ENCODE results near the gene NMNAT2. TPM values are rescaled to one million over a fixed set of nuclear protein-coding genes. Genes with fewer than 3 reads are reported as not detected.

The NMNAT2 gene
- polyA plus RNA-seq, 1 donor from 2014 or later: 43.8 TPM

- Histone ChIP-seq H3K36me3 (ENCODE audit: insufficient read depth, low read length) (peaks cover 43% of the 10 kb centered on the region), H3K9me3 (ENCODE audit: low read length) (peaks cover 17% of the 10 kb centered on the region), H3K9me2 (ENCODE audit: insufficient read depth, low read length) (no peaks in the 10 kb centered on the region), H3K27ac (ENCODE audit: low read length) (no peak overlapping the region), H3K27me3 (ENCODE audit: insufficient read depth, low read depth, low read length) (no peaks in the 10 kb centered on the region), H3F3A (ENCODE audit: insufficient read depth, low read length, poor library complexity, severe bottlenecking) (no peaks in the 10 kb centered on the region), H2AFZ (ENCODE audit: low read depth, low read length) (no peak overlapping the region), H3K4me2 (ENCODE audit: low read length) (no peak overlapping the region), H3K9ac (ENCODE audit: low read length) (no peak overlapping the region), H3K79me2 (replicated peaks; ENCODE audit: insufficient read depth, low read length) (no peaks in the 10 kb centered on the region), H3K4me3 (ENCODE audit: low read length) (no peak overlapping the region), H4K20me1 (ENCODE audit: insufficient read depth) (no peaks in the 10 kb centered on the region)
- no peak for TF ChIP-seq RAD21 (conservative IDR thresholded peaks at IDR 0.05)
- TF ChIP-seq, protein P1, sequence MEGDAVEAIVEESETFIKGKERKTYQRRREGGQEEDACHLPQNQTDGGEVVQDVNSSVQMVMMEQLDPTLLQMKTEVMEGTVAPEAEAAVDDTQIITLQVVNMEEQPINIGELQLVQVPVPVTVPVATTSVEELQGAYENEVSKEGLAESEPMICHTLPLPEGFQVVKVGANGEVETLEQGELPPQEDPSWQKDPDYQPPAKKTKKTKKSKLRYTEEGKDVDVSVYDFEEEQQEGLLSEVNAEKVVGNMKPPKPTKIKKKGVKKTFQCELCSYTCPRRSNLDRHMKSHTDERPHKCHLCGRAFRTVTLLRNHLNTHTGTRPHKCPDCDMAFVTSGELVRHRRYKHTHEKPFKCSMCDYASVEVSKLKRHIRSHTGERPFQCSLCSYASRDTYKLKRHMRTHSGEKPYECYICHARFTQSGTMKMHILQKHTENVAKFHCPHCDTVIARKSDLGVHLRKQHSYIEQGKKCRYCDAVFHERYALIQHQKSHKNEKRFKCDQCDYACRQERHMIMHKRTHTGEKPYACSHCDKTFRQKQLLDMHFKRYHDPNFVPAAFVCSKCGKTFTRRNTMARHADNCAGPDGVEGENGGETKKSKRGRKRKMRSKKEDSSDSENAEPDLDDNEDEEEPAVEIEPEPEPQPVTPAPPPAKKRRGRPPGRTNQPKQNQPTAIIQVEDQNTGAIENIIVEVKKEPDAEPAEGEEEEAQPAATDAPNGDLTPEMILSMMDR (IDR thresholded peaks at IDR 0.05; ENCODE audit: poor library complexity, severe bottlenecking): no peak
- TF ChIP-seq EP300 (conservative IDR thresholded peaks at IDR 0.05; ENCODE audit: poor library complexity, severe bottlenecking): no peak
- no peak for TF ChIP-seq EZH2 (IDR thresholded peaks at IDR 0.05; ENCODE audit: borderline replicate concordance, insufficient read depth, low read length, poor library complexity, severe bottlenecking)
- TF ChIP-seq, protein P2, sequence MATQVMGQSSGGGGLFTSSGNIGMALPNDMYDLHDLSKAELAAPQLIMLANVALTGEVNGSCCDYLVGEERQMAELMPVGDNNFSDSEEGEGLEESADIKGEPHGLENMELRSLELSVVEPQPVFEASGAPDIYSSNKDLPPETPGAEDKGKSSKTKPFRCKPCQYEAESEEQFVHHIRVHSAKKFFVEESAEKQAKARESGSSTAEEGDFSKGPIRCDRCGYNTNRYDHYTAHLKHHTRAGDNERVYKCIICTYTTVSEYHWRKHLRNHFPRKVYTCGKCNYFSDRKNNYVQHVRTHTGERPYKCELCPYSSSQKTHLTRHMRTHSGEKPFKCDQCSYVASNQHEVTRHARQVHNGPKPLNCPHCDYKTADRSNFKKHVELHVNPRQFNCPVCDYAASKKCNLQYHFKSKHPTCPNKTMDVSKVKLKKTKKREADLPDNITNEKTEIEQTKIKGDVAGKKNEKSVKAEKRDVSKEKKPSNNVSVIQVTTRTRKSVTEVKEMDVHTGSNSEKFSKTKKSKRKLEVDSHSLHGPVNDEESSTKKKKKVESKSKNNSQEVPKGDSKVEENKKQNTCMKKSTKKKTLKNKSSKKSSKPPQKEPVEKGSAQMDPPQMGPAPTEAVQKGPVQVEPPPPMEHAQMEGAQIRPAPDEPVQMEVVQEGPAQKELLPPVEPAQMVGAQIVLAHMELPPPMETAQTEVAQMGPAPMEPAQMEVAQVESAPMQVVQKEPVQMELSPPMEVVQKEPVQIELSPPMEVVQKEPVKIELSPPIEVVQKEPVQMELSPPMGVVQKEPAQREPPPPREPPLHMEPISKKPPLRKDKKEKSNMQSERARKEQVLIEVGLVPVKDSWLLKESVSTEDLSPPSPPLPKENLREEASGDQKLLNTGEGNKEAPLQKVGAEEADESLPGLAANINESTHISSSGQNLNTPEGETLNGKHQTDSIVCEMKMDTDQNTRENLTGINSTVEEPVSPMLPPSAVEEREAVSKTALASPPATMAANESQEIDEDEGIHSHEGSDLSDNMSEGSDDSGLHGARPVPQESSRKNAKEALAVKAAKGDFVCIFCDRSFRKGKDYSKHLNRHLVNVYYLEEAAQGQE (IDR thresholded peaks at IDR 0.05; ENCODE audit: borderline replicate concordance): no peak
- no peak for TF ChIP-seq TAF1 (IDR thresholded peaks at IDR 0.05; ENCODE audit: low read depth)
- no peak for TF ChIP-seq MXI1 (conservative IDR thresholded peaks at IDR 0.05; ENCODE audit: poor library complexity, severe bottlenecking)
- TF ChIP-seq SMC3 (conservative IDR thresholded peaks at IDR 0.05; ENCODE audit: poor library complexity): no peak
- TF ChIP-seq POLR2AphosphoS5 (IDR thresholded peaks at IDR 0.05): no peak
Observed at GRCh38 chr1:183255073-183255472, 163.1 kb downstream of the NMNAT2 start.

DNA sequence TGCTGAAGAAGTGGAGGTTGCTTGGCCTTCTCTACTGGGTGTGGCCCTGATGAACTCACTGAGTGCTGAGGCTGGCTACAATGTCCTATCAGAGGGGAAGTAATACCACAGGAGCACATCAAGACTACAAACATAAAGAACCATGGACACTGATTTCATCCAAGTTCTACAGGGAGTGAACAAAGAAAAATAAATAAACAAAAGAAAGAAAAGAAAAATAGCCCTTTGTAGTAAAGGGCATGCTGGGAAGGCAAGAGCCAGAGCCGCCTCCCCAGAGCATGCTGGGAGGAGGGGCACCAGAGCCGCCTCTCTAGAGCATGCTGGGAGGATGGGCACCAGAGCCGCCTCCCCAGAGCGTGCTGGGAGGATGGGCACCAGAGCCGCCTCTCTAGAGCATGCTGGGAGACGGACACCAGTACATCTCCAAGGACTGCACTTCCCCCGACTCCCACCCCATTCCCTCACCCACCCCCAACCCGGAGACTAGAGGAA, 166.2 kb downstream of the NMNAT2 start:
- no peak overlapping the region for H3K4me3 ChIP-seq (ENCODE audit: low read length)

More for the DNA sequence above, 166.2 kb downstream of the NMNAT2 start:
- TF ChIP-seq EZH2 (IDR thresholded peaks at IDR 0.05; ENCODE audit: borderline replicate concordance, insufficient read depth, low read length, poor library complexity, severe bottlenecking) (no peak), SMC3 (conservative IDR thresholded peaks at IDR 0.05; ENCODE audit: poor library complexity) (no peak), POLR2AphosphoS5 (IDR thresholded peaks at IDR 0.05) (no peak), EP300 (conservative IDR thresholded peaks at IDR 0.05; ENCODE audit: poor library complexity, severe bottlenecking) (no peak), MXI1 (conservative IDR thresholded peaks at IDR 0.05; ENCODE audit: poor library complexity, severe bottlenecking) (no peak), TAF1 (IDR thresholded peaks at IDR 0.05; ENCODE audit: low read depth) (no peak), RAD21 (conservative IDR thresholded peaks at IDR 0.05) (no peak)
- TF ChIP-seq, protein P2 (IDR thresholded peaks at IDR 0.05; ENCODE audit: borderline replicate concordance): no peak
- TF ChIP-seq, protein P1 (IDR thresholded peaks at IDR 0.05; ENCODE audit: poor library complexity, severe bottlenecking): no peak
- Histone ChIP-seq H3K4me2 (ENCODE audit: low read length) (no peak overlapping the region), H4K20me1 (ENCODE audit: insufficient read depth) (no peaks in the 10 kb centered on the region), H3K9me2 (ENCODE audit: insufficient read depth, low read length) (no peaks in the 10 kb centered on the region), H3K9me3 (ENCODE audit: low read length) (peaks cover 17% of the 10 kb centered on the region), H2AFZ (ENCODE audit: low read depth, low read length) (no peak overlapping the region), H3F3A (ENCODE audit: insufficient read depth, low read length, poor library complexity, severe bottlenecking) (no peaks in the 10 kb centered on the region), H3K27me3 (ENCODE audit: insufficient read depth, low read depth, low read length) (no peaks in the 10 kb centered on the region), H3K27ac (ENCODE audit: low read length) (no peak overlapping the region), H3K36me3 (ENCODE audit: insufficient read depth, low read length) (peaks cover 46% of the 10 kb centered on the region), H3K9ac (ENCODE audit: low read length) (no peak overlapping the region), H3K79me2 (replicated peaks; ENCODE audit: insufficient read depth, low read length) (no peaks in the 10 kb centered on the region)
